ENCODE measurements around the gene SH3RF2.

DNA sequence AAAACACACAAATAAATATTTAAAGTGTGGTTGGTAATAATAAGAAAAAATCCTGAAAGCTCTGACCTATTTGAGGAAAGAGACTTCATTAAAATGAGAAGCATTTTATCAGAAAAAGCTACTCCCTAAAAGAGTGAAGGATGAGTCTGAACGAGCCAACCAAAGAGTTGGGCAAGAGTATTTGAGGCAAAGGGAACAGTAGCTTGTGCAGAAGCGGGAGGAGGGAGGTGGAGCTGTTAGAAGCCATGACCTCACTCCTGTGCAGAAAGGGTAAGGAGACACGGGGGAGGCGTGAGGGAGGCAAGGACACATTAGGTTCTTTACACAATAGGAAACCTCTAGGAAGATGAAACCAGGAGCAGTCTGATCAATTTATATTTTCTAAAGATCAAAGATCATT, 29.4 kb downstream of the SH3RF2 start:
- TF ChIP-seq, protein P1, sequence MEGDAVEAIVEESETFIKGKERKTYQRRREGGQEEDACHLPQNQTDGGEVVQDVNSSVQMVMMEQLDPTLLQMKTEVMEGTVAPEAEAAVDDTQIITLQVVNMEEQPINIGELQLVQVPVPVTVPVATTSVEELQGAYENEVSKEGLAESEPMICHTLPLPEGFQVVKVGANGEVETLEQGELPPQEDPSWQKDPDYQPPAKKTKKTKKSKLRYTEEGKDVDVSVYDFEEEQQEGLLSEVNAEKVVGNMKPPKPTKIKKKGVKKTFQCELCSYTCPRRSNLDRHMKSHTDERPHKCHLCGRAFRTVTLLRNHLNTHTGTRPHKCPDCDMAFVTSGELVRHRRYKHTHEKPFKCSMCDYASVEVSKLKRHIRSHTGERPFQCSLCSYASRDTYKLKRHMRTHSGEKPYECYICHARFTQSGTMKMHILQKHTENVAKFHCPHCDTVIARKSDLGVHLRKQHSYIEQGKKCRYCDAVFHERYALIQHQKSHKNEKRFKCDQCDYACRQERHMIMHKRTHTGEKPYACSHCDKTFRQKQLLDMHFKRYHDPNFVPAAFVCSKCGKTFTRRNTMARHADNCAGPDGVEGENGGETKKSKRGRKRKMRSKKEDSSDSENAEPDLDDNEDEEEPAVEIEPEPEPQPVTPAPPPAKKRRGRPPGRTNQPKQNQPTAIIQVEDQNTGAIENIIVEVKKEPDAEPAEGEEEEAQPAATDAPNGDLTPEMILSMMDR (IDR thresholded peaks at IDR 0.05 in 8 of 11, conservative IDR thresholded peaks at IDR 0.05 in 3 of 11), result no peak
- TF ChIP-seq POLR2A (IDR thresholded peaks at IDR 0.05), result no peak
